K562 (cell line): Measurements from ENCODE around the gene ANO6. TPM values are rescaled to one million over a fixed set of nuclear protein-coding genes. Genes with fewer than 3 reads are reported as not detected.

Source experiments
- ATAC-seq: fragments of 200-7000 bp; cut with Tn5 transposase; 3 replicates; pipeline ENCODE4 v1.9.1; 2020; ENCODE audit warnings: moderate library complexity
- BruUV-seq: library from RNA; stranded (reverse); fragments of 400-500 nt; replicated peaks from 2 replicates; lab custom pipeline; 2021; lab: Mats Ljungman, UMichigan
- CTCF ChIA-PET: fragments of 300-600 bp; formaldehyde crosslinking; extraction: SDS; loops from one replicate; lab custom pipeline; 2021; ENCODE audit warnings: low intra/inter-chr PET ratio; lab: Yijun Ruan, JAX
- POLR2A ChIA-PET: fragments of 300-600, 350-650 bp; sonication (Branson Sonifier 250); formaldehyde crosslinking; extraction: SDS; loops from one replicate; lab custom pipeline; 2021; ENCODE audit warnings: antibody characterized with exemption, inconsistent platforms; lab: Yijun Ruan, JAX
- DNase-seq, 4 experiments: peaks; one replicate each; pipeline versions ENCODE4 v3.0.0 to v3.0.0-alpha.2; 2011 to 2018; ENCODE audit warnings: low spot score in 3 of 4, mixed read lengths in 3 of 4; ENCODE audit errors: extremely low read depth in 1 of 4
- FAIRE-seq: peaks from 2 replicates; lab custom pipeline; 2011; peaks lifted over from hg19 to GRCh38; lab: Jason Lieb, UNC
- H2AFZ ChIP-seq: 2 replicates; pipeline ENCODE4 v1.6.0; 2011; ENCODE audit warnings: low read depth, low read length, control low read depth, inconsistent platforms
- H3K27ac ChIP-seq: fragments of 200-600 bp; 3 replicates; pipeline ENCODE4 v1.8.0; 2011; ENCODE audit warnings: low read depth, mild to moderate bottlenecking, control low read depth, inconsistent platforms, low read length, moderate library complexity, mixed read lengths; ENCODE audit errors: extremely low read depth
- H3K27me3 ChIP-seq, 2 experiments: fragments of 300-600 bp in 1 of 2; 2 replicates in 1 of 2; 3 replicates in 1 of 2; pipeline versions ENCODE4 v1.6.0 to v1.8.0; 2011; ENCODE audit warnings: inconsistent platforms in 2 of 2, low read length in 2 of 2, mild to moderate bottlenecking in 1 of 2, mixed read lengths in 1 of 2, moderate library complexity in 1 of 2; ENCODE audit not compliant: control insufficient read depth in 2 of 2, insufficient read depth in 2 of 2
- H3K36me3 ChIP-seq: fragments of 300-600 bp; 3 replicates; pipeline ENCODE4 v1.8.0; 2011; ENCODE audit warnings: mild to moderate bottlenecking, low read length, inconsistent platforms; ENCODE audit not compliant: control insufficient read depth, insufficient read depth
- H3K4me1 ChIP-seq, 2 experiments: fragments of 200-600 bp in 1 of 2; replicated peaks in 1 of 2; 2 replicates in 1 of 2; 3 replicates in 1 of 2; pipeline versions ENCODE4 v1.5.1 to v1.8.0; 2011; ENCODE audit warnings: inconsistent platforms in 2 of 2, low read length in 2 of 2, mild to moderate bottlenecking in 1 of 2, mixed read lengths in 1 of 2, moderate library complexity in 1 of 2; ENCODE audit not compliant: control insufficient read depth in 2 of 2, insufficient read depth in 2 of 2
- H3K4me2 ChIP-seq: 2 replicates; pipeline ENCODE4 v1.6.1; 2011; ENCODE audit warnings: low read length, control low read depth, inconsistent platforms, mixed read lengths; ENCODE audit not compliant: insufficient read depth
- H3K4me3 ChIP-seq: fragments of 200-600 bp; sonication (generic), shearing (Covaris generic); 2 replicates; pipeline ENCODE4 v1.5.1; 2016; ENCODE audit warnings: control low read depth, inconsistent platforms
- H3K79me2 ChIP-seq: fragments of 200-600 bp; 3 replicates; pipeline ENCODE4 v1.8.0; 2011; ENCODE audit warnings: low read length, inconsistent platforms; ENCODE audit not compliant: control insufficient read depth, insufficient read depth
- H3K9ac ChIP-seq, 2 experiments: 2 replicates each; pipeline versions ENCODE4 v1.6.0 to v1.6.1; 2011; ENCODE audit warnings: low read depth in 2 of 2, low read length in 2 of 2, control low read depth in 1 of 2, inconsistent platforms in 1 of 2, mild to moderate bottlenecking in 1 of 2, mixed read lengths in 1 of 2; ENCODE audit not compliant: insufficient read depth in 1 of 2
- H3K9me1 ChIP-seq: one replicate; pipeline ENCODE4 v1.6.0; 2011; ENCODE audit warnings: inconsistent platforms, mild to moderate bottlenecking, low read length, moderate library complexity; ENCODE audit not compliant: control insufficient read depth, insufficient read depth
- H3K9me3 ChIP-seq: replicated peaks from 2 replicates; pipeline ENCODE4 v1.5.1; 2011; ENCODE audit warnings: low read depth, low read length, inconsistent platforms; ENCODE audit not compliant: control insufficient read depth, insufficient read depth
- H4K20me1 ChIP-seq: replicated peaks from 2 replicates; pipeline ENCODE4 v1.6.1; 2011; ENCODE audit warnings: low read length, inconsistent platforms, mixed read lengths; ENCODE audit not compliant: control insufficient read depth, insufficient read depth
- CHCHD3 ChIP-seq: fragments of 250-450 bp; sonication (Bioruptor Pico); IDR thresholded peaks from 2 replicates; pipeline ENCODE4 v2.1.2; 2022; ENCODE audit warnings: mild to moderate bottlenecking
- CSDE1 ChIP-seq, 2 experiments: fragments of 450-650 bp; IDR thresholded peaks; 2 replicates each; pipeline ENCODE4 v1.6.1; 2016; ENCODE audit warnings: mild to moderate bottlenecking in 1 of 2
- DMBX1 ChIP-seq: fragments of 250-450 bp; sonication (Bioruptor Pico); IDR thresholded peaks from 2 replicates; pipeline ENCODE4 v1.8.0; 2022; ENCODE audit warnings: inconsistent platforms, mild to moderate bottlenecking, moderate library complexity, borderline replicate concordance
- ETV1 ChIP-seq: fragments of 450-650 bp; conservative IDR thresholded peaks from 2 replicates; pipeline ENCODE4 v1.6.1; 2016; ENCODE audit warnings: missing genetic modification characterization, control low read depth, low read depth, missing compliant biosample characterization
- FOXK1 ChIP-seq: sonication (generic); formaldehyde crosslinking; IDR thresholded peaks from 2 replicates; pipeline ENCODE4 v1.8.0; 2022; ENCODE audit warnings: missing genetic modification reagents, mild to moderate bottlenecking, borderline replicate concordance
- FOXK2 ChIP-seq, 2 experiments: fragments of 450-650 bp; IDR thresholded peaks in 1 of 2; conservative IDR thresholded peaks in 1 of 2; 2 replicates each; pipeline ENCODE4 v1.6.1; 2016; ENCODE audit warnings: low read depth in 2 of 2, mild to moderate bottlenecking in 1 of 2
- HDGF ChIP-seq: fragments of 450-650 bp; IDR thresholded peaks from 2 replicates; pipeline ENCODE4 v1.6.1; 2016
- MECOM ChIP-seq: fragments of 250-450 bp; sonication (Bioruptor Pico); IDR thresholded peaks from 2 replicates; pipeline ENCODE4 v1.8.0; 2022; ENCODE audit warnings: inconsistent platforms
- SIN3A ChIP-seq, 2 experiments: fragments of 150-350 bp in 1 of 2; IDR thresholded peaks; 2 replicates each; pipeline ENCODE4 v1.6.1; 2011 to 2016; ENCODE audit warnings: borderline replicate concordance in 2 of 2, low read depth in 2 of 2, low read length in 2 of 2, mild to moderate bottlenecking in 2 of 2, moderate library complexity in 2 of 2; ENCODE audit not compliant: control insufficient read depth in 1 of 2
- SP1 ChIP-seq: sonication (generic); formaldehyde crosslinking; IDR thresholded peaks from 2 replicates; pipeline ENCODE4 v1.8.1; 2022; ENCODE audit warnings: mild to moderate bottlenecking, missing genetic modification reagents
- SREBF2 ChIP-seq: sonication (generic); formaldehyde crosslinking; IDR thresholded peaks from 2 replicates; pipeline ENCODE4 v1.4.0; 2020; ENCODE audit warnings: mild to moderate bottlenecking, missing genetic modification reagents
- TRIM28 ChIP-seq: fragments of 450-650 bp; IDR thresholded peaks from 2 replicates; pipeline ENCODE4 v1.6.1; 2017
- XRCC3 ChIP-seq: fragments of 450-650 bp; IDR thresholded peaks from 2 replicates; pipeline ENCODE4 v1.6.1; 2017; ENCODE audit warnings: mild to moderate bottlenecking, moderate library complexity
- ZNF133 ChIP-seq: fragments of 250-450 bp; sonication (Bioruptor Pico); IDR thresholded peaks from 2 replicates; pipeline ENCODE4 v1.4.0; 2020; ENCODE audit warnings: mild to moderate bottlenecking
- ZNF407 ChIP-seq: fragments of 450-650 bp; IDR thresholded peaks from 2 replicates; pipeline ENCODE4 v1.6.1; 2016; ENCODE audit warnings: low read depth
- ZNF76 ChIP-seq: fragments of 250-450 bp; sonication (Bioruptor Pico); IDR thresholded peaks from 2 replicates; pipeline ENCODE4 v1.4.0; 2020; ENCODE audit warnings: mild to moderate bottlenecking, moderate library complexity, borderline replicate concordance
- WGBS: fragments of 100-300 bp; shearing (Covaris generic); methylation state at CpG from one replicate; pipeline ENCODE4 v1.1.6; 2016; ENCODE audit warnings: low coverage, mixed read lengths; ENCODE audit not compliant: insufficient coverage; ENCODE audit errors: missing lambda C conversion rate; 5-methylcytosine and 5-hydroxymethylcytosine counted together
- in situ Hi-C: fragments of 300-500 bp; cut with MboI; formaldehyde crosslinking; loops from 4 replicates; pipeline ENCODE4 v1.15.0; 2018; ENCODE audit warnings: inconsistent platforms, mixed read lengths
- intact Hi-C: fragments of 100-400 bp; cut with micrococcal nuclease; formaldehyde crosslinking; loops from 2 replicates; pipeline ENCODE4 v1.14.2; 2022
- polyA plus RNA-seq, 8 experiments: library from polyadenylated mRNA; depleted of rRNA in 4 of 8; stranded (reverse) in 5 of 8; unstranded in 3 of 8; fragments of >200 nt; fragmentation: Nextera tagmentation in 2 of 8; fragmentation: Illumina TruSeq in 1 of 8; extraction: Ambion mirVana in 2 of 8; extraction: Trizol in 1 of 8; gene quantifications; 2 replicates each; pipeline versions ENCODE4 v1.2.1 to v1.2.3, GENCODE V29; 2011 to 2014; ENCODE audit warnings: inconsistent platforms in 1 of 8, missing spikeins in 1 of 8
- total RNA-seq, 7 experiments: library from RNA; depleted of rRNA in 6 of 7; stranded (reverse); fragments of >200 nt in 6 of 7; fragmentation: Illumina TruSeq in 2 of 7; extraction: Trizol in 2 of 7; gene quantifications; 2 replicates each; pipeline versions ENCODE4 v1.2.1 to v1.2.3, GENCODE V29; 2011 to 2021; ENCODE audit warnings: low replicate concordance in 1 of 7

The ANO6 gene
- total and polyA plus RNA-seq, 9 of the 15 experiments (the other 6 are each of a cell fraction or from before 2014, with no cell fraction given), result 3.5 to 24.7 (median 20.3) TPM

- TF ChIP-seq FOXK1 (CRISPR knock-in tag) (no peak), ZNF133 (CRISPR knock-in tag) (no peak), HDGF (no peak), TRIM28 (no peak), FOXK2 (conservative IDR thresholded peaks at IDR 0.05 in 1 of 2, IDR thresholded peaks at IDR 0.05 in 1 of 2; ENCODE audit: low read depth in 2 of 2) (no peak), ZNF76 (CRISPR knock-in tag) (no peak), SREBF2 (CRISPR knock-in tag) (no peak), XRCC3 (no peak), ZNF407 (no peak), DMBX1 (CRISPR knock-in tag) (no peak), SP1 (CRISPR knock-in tag) (no peak), MECOM (CRISPR knock-in tag) (no peak), ETV1 (tag) (no peak), CHCHD3 (no peak), CSDE1 (IDR thresholded peaks at IDR 0.05) (no peak), SIN3A (IDR thresholded peaks at IDR 0.05; ENCODE audit: borderline replicate concordance in 2 of 2, control insufficient read depth in 1 of 2, low read depth in 2 of 2, low read length in 2 of 2) (no peak)
- TF ChIP-seq, all 486 proteins: peak for 0
- Histone ChIP-seq H4K20me1 (no peaks in the 10 kb centered on the region), H3K79me2 (no peaks in the 10 kb centered on the region), H3K27ac (no peak overlapping the region), H3K4me3 (no peak overlapping the region), H3K4me1 (peaks cover 0 to 5% of the 10 kb centered on the region in 2 experiments; a peak in 1 of 5 replicates), H3K4me2 (no peak overlapping the region), H2AFZ (no peak overlapping the region), H3K9me1 (no peaks in the 10 kb centered on the region), H3K9ac (no peak overlapping the region), H3K27me3 (peaks cover 0 to 7% of the 10 kb centered on the region in 2 experiments; a peak in 1 of 5 replicates), H3K36me3 (no peaks in the 10 kb centered on the region), H3K9me3 (no peaks in the 10 kb centered on the region)
- ChIA-PET POLR2A (interaction anchor here (1.1 kb wide), 1 partner anchor 19 kb away, joined by 3 read pairs; no protein-coding TSS in a partner anchor), CTCF (no interaction called here)
- FAIRE-seq (no peak), ATAC-seq (no peak), DNase-seq (no peak)
- WGBS, result 15% methylated on average over 3 of the region's 4 CpGs
- in situ Hi-C loops, result no loop called here
- intact Hi-C loops, result no loop called here
- BruUV-seq, result no TSS peak
Observed at GRCh38 chr12:45464699-45465098, 248.8 kb downstream of the ANO6 start.
